ENCODE results near the gene ALPK3.

Gene ALPK3

DNA sequence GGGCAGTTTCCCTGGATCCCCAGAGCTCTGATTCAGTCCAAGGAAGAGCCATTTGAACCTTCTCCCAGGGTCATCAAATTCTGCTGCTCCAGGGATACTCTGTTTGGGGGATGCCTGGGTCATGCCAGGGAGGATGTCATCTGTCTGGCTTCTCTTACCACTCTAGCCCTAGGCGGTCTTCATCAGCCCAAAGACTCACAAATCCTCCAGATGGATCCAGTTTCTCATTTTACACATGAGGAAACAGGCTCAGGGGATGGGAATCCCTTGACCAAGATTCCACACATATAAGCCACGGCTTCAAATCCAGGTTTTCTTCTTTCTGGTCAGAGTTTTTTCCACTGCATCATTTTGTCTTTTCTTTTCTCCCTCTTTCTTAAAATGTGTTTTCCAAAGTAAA is 104.0 kb downstream of the ALPK3 start:
- no peak for DNase-seq (ENCODE audit: low read depth)

- no peak for DNase-seq (ENCODE audit: low read depth)
These were observed 105.4 kb downstream of the ALPK3 start for GRCh38 chr15:84922530-84922929.

All from HS-5 (cell line).